Keratinocyte (primary cell): ENCODE data around the gene SASH1. TPM values are rescaled to one million over a fixed set of nuclear protein-coding genes. Genes with fewer than 3 reads are reported as not detected.

Experiments used
- DNase-seq: peaks from one replicate; pipeline ENCODE4 v3.0.0-alpha.2; 2011; ENCODE audit warnings: low read depth, missing footprints, low spot score
- FAIRE-seq: peaks from 2 replicates; lab custom pipeline; 2011; peaks lifted over from hg19 to GRCh38; lab: Jason Lieb, UNC
- H2AFZ ChIP-seq: 2 replicates; pipeline ENCODE4 v1.6.0; 2012; ENCODE audit warnings: low read length, control low read depth, inconsistent platforms; ENCODE audit not compliant: control insufficient read depth
- H3K27ac ChIP-seq: 2 replicates; pipeline ENCODE4 v1.5.1; 2011; ENCODE audit warnings: low read length; ENCODE audit not compliant: control insufficient read depth, insufficient read depth
- H3K27me3 ChIP-seq: 3 replicates; pipeline ENCODE4 v1.6.0; 2011; ENCODE audit warnings: low read length; ENCODE audit not compliant: control insufficient read depth, insufficient read depth; ENCODE audit errors: extremely low read depth
- H3K36me3 ChIP-seq, 2 experiments: 2 replicates in 1 of 2; 3 replicates in 1 of 2; pipeline ENCODE4 v1.5.1; 2011; ENCODE audit warnings: low read length in 2 of 2, mild to moderate bottlenecking in 1 of 2; ENCODE audit not compliant: control insufficient read depth in 2 of 2, insufficient read depth in 2 of 2; ENCODE audit errors: extremely low read depth in 1 of 2
- H3K4me1 ChIP-seq: 3 replicates; pipeline ENCODE4 v1.5.1; 2011; ENCODE audit warnings: low read length; ENCODE audit not compliant: control insufficient read depth, insufficient read depth; ENCODE audit errors: extremely low read depth
- H3K4me2 ChIP-seq: 3 replicates; pipeline ENCODE4 v1.6.0; 2011; ENCODE audit warnings: low read depth, low read length; ENCODE audit not compliant: control insufficient read depth, insufficient read depth; ENCODE audit errors: extremely low read depth
- H3K4me3 ChIP-seq, 3 experiments: fragments of 200-600 bp in 1 of 3; sonication (generic) in 1 of 3; 2 replicates in 2 of 3; 3 replicates in 1 of 3; pipeline ENCODE4 v1.5.1; 2011 to 2016; ENCODE audit warnings: low read length in 3 of 3, mild to moderate bottlenecking in 3 of 3, control low read depth in 2 of 3, inconsistent platforms in 1 of 3, low read depth in 1 of 3, mixed read lengths in 1 of 3, mixed run types in 1 of 3, moderate library complexity in 1 of 3; ENCODE audit not compliant: control insufficient read depth in 2 of 3, insufficient read depth in 2 of 3; ENCODE audit errors: extremely low read depth in 1 of 3
- H3K79me2 ChIP-seq: 2 replicates; pipeline ENCODE4 v1.6.0; 2012; ENCODE audit warnings: low read length; ENCODE audit not compliant: control insufficient read depth, insufficient read depth
- H3K9ac ChIP-seq: 3 replicates; pipeline ENCODE4 v1.6.0; 2011; ENCODE audit warnings: low read length; ENCODE audit not compliant: control insufficient read depth, insufficient read depth; ENCODE audit errors: extremely low read depth
- H3K9me1 ChIP-seq: 3 replicates; pipeline ENCODE4 v1.6.0; 2011; ENCODE audit warnings: low read length; ENCODE audit not compliant: control insufficient read depth, insufficient read depth; ENCODE audit errors: extremely low read depth
- H3K9me3 ChIP-seq: 2 replicates; pipeline ENCODE4 v1.5.1; 2012; ENCODE audit warnings: low read depth, low read length; ENCODE audit not compliant: control insufficient read depth
- H4K20me1 ChIP-seq: 3 replicates; pipeline ENCODE4 v1.6.0; 2011; ENCODE audit warnings: low read length; ENCODE audit not compliant: control insufficient read depth, insufficient read depth; ENCODE audit errors: extremely low read depth
- EZH2 ChIP-seq: IDR thresholded peaks from one replicate; pipeline ENCODE4 v1.6.1; 2012; ENCODE audit warnings: inconsistent platforms, mild to moderate bottlenecking, low read length, moderate library complexity
- dilution Hi-C: fragments of 300-500 bp; cut with MboI; formaldehyde crosslinking; loops from one replicate; pipeline ENCODE4 v1.7.0; 2020; ENCODE audit warnings: low sequenced_read_pairs; ENCODE audit not compliant: extremely low pct_ligation_motif_present
- polyA plus RNA-seq, 5 experiments: library from polyadenylated mRNA; depleted of rRNA in 3 of 5; stranded (reverse) in 3 of 5; stranded (forward) in 1 of 5; unstranded in 1 of 5; fragments of >200 nt; gene quantifications; 1 replicate in 1 of 5; 2 replicates in 3 of 5; 3 replicates in 1 of 5; pipeline versions ENCODE4 v1.2.1 to v1.2.3, GENCODE V29; 2011 to 2012; ENCODE audit warnings: missing spikeins in 2 of 5, low read depth in 1 of 5, low replicate concordance in 1 of 5
- TF ChIP-seq, protein P1 (sequence below), 3 experiments: IDR thresholded peaks in 1 of 3; conservative IDR thresholded peaks in 1 of 3; optimal IDR thresholded peaks in 1 of 3; 2 replicates in 2 of 3; 3 replicates in 1 of 3; pipeline versions ENCODE3 to v1.5.1; 2011; ENCODE audit warnings: low read length in 3 of 3, mild to moderate bottlenecking in 3 of 3, moderate library complexity in 2 of 3, control low read depth in 1 of 3, inconsistent platforms in 1 of 3; ENCODE audit not compliant: insufficient read depth in 2 of 3; ENCODE audit errors: extremely low read depth in 1 of 3

SASH1 gene
- polyA plus RNA-seq, 1 donor (not counting 4 experiments of a cell fraction or from before 2014, with no cell fraction given): 4.4 TPM

DNA sequence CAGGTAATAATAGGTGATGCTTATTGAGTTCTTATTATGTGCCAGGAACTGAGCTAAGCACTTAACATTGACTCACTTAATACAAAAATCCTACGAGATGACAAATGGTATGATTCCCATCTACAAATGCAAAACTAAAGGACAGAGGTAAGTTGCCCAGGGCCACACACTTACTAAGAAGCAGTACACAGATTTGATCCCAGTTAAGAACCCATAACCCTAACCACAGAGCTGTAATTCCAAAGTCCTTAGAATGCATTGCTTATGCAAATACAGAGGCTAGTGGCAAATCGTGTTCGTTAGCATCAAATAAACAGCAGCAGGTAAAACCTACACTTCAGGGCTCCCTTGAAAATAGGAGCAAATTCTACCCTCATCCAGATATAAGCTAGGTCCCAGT, 104.0 kb downstream of the SASH1 start:
- no peaks in the 10 kb centered on the region for H3K79me2 ChIP-seq
- no peak overlapping the region for H3K9ac ChIP-seq
- no peak overlapping the region for H3K4me2 ChIP-seq
- peaks cover 37% of the 10 kb centered on the region for H3K4me1 ChIP-seq
- no peaks in the 10 kb centered on the region for H3K36me3 ChIP-seq
- H3K9me3 ChIP-seq: no peaks in the 10 kb centered on the region
- no peak overlapping the region for H3K27ac ChIP-seq
- no peak for TF ChIP-seq EZH2
- TF ChIP-seq, protein P1, sequence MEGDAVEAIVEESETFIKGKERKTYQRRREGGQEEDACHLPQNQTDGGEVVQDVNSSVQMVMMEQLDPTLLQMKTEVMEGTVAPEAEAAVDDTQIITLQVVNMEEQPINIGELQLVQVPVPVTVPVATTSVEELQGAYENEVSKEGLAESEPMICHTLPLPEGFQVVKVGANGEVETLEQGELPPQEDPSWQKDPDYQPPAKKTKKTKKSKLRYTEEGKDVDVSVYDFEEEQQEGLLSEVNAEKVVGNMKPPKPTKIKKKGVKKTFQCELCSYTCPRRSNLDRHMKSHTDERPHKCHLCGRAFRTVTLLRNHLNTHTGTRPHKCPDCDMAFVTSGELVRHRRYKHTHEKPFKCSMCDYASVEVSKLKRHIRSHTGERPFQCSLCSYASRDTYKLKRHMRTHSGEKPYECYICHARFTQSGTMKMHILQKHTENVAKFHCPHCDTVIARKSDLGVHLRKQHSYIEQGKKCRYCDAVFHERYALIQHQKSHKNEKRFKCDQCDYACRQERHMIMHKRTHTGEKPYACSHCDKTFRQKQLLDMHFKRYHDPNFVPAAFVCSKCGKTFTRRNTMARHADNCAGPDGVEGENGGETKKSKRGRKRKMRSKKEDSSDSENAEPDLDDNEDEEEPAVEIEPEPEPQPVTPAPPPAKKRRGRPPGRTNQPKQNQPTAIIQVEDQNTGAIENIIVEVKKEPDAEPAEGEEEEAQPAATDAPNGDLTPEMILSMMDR (optimal IDR thresholded peaks at IDR 0.05 in 1 of 3, IDR thresholded peaks at IDR 0.05 in 1 of 3, conservative IDR thresholded peaks at IDR 0.05 in 1 of 3; ENCODE audit: extremely low read depth in 1 of 3, insufficient read depth in 2 of 3, low read length in 3 of 3): no peak
- no peak overlapping the region for H3K4me3 ChIP-seq
- H4K20me1 ChIP-seq: no peaks in the 10 kb centered on the region
- no peaks in the 10 kb centered on the region for H3K27me3 ChIP-seq
- dilution Hi-C loops: no loop called here
- H3K9me1 ChIP-seq: no peaks in the 10 kb centered on the region
- no peak for FAIRE-seq
- DNase-seq: no peak
- H2AFZ ChIP-seq: no peak overlapping the region

DNA sequence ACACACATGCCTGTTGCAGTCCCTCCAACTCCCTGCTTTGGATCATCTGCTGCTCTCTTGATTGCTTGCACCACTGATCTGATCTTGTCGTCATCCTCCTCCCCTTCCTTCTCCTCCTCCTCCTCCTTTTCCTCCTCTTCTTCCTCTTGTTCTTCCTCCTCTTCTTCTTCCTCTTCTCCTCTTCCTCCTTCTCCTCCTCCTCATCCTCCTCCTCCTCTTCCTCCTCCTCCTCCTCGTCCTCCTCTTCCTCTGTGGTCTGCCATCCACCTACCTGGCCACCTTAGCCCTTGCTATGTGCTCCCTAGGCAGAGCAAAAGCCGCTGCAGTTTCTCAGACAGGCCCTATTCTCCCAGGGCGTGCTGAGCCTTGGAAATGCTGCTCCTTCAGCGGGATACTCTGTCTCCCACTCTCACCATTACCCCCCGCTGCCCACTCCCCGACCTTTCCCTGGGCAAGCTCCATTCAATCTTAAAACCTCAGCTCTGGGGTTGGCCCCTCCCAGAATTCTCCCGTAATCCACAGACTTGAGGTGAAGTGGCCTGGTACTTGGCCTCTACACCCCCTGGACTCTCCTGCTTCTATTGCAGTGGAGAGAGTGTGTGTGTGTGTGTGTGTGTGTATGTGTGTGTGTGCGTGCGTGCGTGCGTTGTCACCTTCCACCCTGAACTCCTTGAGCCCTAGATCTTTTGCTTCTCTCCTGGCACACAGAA, 105.0 kb downstream of the SASH1 start:
- Histone ChIP-seq H3K4me2 (no peak overlapping the region), H3K79me2 (no peaks in the 10 kb centered on the region), H2AFZ (no peak overlapping the region), H3K27ac (no peak overlapping the region), H3K9ac (no peak overlapping the region), H3K4me3 (no peak overlapping the region), H4K20me1 (no peaks in the 10 kb centered on the region), H3K4me1 (peaks cover 30% of the 10 kb centered on the region), H3K27me3 (no peaks in the 10 kb centered on the region), H3K9me1 (no peaks in the 10 kb centered on the region), H3K36me3 (no peaks in the 10 kb centered on the region), H3K9me3 (no peaks in the 10 kb centered on the region)
- TF ChIP-seq, protein P1 (optimal IDR thresholded peaks at IDR 0.05 in 1 of 3, IDR thresholded peaks at IDR 0.05 in 1 of 3, conservative IDR thresholded peaks at IDR 0.05 in 1 of 3; ENCODE audit: extremely low read depth in 1 of 3, insufficient read depth in 2 of 3, low read length in 3 of 3): no peak
- TF ChIP-seq EZH2: no peak
- no peak for DNase-seq
- dilution Hi-C loops: no loop called here
- FAIRE-seq: no peak
